ENCODE data around the gene PUM2.
A peak's percentile ranks its signal among the peaks of the same experiment; 100 is the strongest.

Gene PUM2

GRCh38 chr2:20229322-20230113, 121.1 kb downstream of the PUM2 start:
- DNase-seq: no peak

DNA sequence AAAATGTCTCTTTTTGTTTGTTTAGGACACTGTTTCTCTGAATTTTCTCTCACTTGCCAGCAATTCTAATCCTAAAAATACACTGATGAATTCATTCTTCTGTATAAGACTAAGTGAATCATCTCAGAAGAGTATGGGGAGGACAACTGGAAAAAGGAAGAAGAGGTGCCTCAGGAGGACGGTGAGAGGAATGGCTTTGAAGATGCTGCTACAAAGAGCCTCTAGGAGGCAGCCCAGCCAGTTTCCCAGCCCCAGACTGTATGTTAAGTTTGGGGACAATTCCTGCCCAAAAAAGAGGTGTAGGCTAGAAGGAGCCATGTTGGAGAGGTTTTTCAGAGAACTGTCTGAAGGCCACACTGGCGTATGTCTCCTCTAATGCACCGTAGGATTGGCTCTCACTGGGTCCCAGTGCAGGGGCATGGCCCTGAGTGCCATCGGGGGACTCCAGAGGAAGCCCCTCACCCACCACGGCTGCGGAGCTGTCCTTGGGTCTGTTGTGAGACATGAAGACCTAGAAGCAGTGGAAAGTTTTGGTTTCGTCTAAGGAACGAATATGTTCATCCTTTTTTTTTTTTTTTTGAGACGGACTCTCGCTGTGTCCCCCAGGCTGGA, 122.6 kb downstream of the PUM2 start:
- no peak for DNase-seq

DNA sequence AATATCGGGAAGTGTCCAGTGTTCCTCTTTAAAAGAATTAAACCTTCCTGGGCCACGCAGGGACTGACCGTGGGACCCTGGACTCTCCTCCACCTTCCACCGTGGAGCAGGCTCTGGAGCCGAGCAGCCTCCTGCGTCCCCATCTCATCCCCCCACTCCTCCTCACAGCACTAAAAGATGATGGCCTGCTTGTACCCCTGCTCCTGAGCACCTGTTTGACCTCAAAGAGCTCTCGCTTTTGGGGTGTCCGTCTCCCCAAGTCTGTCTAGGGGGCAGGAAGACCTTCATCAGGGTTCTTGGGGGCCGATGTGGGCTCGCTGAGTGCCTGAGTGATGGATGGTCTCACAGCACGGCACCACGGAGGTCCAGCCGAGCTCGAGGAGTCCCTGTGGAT, 124.5 kb downstream of the PUM2 start:
- DNase-seq: no peak

DNA sequence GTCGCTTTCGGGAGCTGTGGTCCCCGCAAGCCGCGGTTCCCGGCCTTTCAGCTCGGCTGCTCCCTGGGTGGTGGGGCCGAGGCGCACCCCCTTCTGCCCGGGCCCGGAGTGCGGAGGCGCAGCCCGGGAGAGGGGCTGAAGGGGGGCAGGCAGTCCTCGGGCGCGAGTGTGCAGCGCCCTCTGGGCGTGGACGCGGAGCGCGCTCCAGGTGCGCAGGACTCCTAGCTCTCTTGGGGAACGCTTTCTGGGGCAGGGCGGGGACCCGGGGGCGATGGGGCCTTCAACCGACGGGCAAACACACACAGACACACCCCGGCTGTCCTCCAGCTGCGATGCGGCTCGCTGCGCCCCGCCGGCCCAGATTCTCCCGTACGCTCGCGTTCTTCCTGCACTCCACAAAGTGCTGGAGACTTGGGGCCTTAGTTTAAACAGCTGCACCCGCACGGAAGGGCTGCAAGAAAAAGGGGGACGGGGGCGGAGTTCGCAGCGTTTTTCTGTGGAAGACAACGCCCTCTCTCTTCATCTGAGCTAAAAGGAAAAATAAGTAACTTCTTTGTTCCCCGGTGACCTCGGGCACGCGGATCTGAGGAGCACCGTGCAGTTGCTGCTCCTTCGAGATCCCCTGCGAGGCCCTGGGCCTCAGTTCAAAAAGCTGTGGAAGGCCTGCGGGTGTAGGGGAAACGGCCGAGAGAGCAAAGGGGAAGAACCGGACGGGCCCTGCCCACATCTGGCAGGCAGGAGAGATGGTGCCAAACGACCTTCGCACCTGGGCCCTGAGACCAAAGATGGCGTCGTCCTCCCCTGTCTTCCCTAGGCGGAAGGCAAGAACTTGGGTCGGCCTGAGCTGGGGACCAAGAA, 125.1 kb downstream of the PUM2 start:
- peak; percentile 84 for DNase-seq

DNA sequence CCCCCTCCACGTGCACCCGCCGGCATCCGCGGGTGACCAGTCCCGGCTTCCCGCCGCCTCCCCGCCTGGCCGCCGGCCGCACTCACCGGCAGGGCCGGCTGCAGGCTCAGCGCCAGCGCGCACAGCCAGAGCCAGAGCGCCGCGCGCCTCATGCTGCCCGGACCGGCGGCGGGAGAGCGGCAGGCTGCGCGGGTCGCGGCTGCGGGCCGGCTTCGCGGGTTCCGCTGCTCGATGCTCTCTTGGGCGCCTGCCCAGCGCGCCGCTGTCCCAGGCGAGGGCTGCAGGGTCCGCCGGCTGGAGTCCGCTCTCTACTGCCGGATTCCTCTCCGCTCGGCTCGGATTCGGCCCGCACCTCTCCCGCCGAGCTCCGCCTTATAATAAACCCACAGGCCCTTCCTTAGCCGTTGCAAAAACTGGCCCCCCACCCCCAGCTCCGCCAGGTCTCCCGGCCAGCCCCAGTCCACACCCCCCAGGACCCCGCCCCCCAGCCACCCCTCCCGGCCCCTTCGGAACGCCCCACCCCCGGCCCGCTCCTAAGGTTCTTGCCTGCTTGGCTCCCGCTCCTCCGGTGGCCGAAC, 125.8 kb downstream of the PUM2 start, which contains the start of gene SDC1:
TSS of gene SDC1 (minus strand) at position 415 of the 578 bp plus-strand sequence. CDS start at position 152, 263 bp downstream.
- DNase-seq: peak; percentile 84

DNA sequence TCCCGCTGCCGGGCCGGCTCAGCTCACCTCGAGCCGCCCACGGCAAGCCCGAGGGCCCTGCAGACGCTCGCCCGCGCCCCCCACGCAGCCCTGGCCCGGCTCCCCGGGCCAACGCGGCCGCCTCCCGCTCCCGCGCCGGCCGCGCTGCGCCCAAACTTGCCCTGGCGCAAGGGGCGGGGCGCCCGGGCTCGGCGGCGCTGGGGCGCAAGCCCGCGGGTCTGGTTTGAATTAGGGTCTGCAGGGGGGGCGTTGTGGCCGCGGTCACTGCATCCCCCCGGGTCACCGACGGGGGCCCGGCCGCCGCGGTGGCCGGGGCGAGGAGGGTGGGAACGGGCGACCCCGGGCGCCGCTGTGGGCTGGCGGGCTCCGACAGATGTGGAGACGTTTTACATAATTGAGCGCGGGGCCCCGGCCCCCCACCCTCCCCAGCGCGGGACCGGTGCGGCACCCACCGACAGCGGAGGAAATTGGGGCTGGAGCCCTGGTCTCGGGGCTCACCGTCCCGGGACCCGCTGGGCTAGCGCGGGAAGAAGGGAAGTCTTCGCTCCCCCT, 126.4 kb downstream of the PUM2 start:
- DNase-seq: peak; percentile 52

DNA sequence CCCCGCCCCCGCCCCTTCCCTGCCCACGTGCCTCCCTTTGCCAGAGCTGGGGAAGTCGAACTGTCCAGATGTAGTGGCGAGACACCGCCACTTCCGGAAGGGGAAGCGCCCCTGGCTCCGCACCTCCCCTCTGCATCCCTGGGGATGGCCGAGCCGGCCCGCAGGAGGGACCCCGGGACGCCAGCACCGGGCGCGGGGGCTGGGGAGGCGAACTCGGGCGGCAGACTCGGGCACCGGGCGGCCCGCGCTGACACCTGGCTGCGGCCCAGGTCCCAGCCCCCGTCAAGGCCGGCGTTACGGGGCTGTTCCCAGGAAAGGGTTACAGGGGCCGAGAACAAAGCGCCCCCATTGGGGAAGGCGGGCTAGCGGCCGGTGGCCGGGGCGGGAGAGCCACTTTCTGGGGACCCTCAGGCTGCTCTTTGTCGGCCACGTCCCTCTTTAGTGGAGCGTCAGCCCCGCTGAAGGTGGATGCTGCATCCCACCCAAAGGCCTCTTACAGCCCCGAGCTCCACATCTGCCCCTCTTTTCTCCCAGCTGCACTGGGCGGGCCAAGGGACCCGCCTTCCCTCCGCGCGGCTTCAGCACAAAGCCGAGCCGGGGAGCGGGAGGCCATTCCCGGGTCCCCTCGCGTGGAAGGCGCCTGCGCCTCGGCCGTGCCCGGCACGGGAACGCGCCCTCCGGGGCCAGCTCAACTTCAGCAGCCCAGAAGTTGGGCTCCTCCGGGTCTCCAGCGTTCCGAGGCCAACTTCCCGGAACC, 127.1 kb downstream of the PUM2 start:
- peak; percentile 70 for DNase-seq

DNA sequence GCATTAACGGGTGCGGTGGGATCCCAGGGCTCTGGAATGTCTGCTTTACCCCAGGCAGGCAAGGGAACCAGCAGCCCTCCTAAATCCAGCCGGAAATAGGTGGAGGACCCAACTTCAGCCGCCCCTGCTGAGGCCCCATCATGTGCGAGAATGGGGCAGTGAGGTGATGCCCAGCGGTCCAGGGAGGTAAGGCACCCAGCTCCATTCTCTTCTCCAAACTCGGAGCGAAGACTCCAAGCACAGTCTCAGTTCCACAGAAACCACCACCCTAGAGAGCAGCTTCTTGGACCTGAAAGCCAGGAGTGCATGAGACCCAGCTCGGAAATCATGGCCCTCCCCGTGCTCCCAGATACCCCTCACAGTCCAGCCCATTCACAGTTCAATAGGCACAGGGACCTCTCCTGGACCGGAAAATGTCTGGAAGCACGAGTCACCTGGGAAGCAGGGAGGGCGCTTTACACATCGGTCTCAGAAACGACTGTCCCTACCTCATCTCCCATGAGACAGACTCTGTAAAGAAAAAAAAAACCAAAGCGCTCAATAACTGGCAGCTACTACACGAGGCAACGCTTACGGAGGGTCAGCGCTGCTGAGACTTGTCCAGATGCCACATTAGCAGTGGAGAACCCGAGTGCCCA, 127.8 kb downstream of the PUM2 start:
- DNase-seq: no peak

DNA sequence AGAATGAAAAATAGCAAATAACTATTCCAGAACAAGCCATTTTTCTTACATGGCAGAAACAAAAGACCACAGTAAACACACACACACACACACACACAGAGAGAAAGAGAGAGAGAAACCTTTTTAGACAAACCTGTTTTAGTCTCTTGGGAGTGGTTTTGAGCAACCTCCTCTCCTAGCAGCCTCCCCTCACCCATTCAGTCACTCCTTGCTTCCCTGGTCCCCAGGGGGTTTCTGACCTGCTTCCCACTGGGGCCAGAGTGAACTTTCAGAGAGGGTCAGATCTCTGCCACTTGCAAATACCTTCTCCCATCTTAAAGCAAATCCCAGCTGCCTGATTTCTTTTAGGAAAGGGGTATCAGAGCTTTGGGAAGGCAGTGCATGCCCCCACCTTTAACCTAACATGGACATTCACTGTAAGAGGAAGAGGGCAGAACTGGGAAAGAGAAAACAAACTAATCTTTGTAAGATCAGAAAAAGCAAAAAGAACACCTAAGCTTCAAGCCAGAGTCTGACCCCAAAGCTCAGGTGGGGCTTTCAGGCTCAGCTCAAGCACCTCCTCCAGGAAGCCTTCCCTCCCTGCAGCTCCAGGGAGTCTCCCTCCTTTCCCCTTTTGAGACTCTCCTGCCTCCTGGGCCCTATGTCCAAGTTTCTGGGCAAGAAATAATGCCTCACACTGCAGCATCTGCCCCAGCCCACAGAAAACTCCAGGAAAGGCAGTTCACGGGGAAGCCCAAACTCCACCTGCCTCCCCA, 128.5 kb downstream of the PUM2 start:
- no peak for DNase-seq

- DNase-seq: no peak
These were observed 129.1 kb downstream of the PUM2 start for GRCh38 chr2:20221555-20221973.

GRCh38 chr2:20220806-20221554, 129.7 kb downstream of the PUM2 start:
- DNase-seq: no peak

- DNase-seq: no peak
These were observed 130.8 kb downstream of the PUM2 start for GRCh38 chr2:20219763-20220380.

DNA sequence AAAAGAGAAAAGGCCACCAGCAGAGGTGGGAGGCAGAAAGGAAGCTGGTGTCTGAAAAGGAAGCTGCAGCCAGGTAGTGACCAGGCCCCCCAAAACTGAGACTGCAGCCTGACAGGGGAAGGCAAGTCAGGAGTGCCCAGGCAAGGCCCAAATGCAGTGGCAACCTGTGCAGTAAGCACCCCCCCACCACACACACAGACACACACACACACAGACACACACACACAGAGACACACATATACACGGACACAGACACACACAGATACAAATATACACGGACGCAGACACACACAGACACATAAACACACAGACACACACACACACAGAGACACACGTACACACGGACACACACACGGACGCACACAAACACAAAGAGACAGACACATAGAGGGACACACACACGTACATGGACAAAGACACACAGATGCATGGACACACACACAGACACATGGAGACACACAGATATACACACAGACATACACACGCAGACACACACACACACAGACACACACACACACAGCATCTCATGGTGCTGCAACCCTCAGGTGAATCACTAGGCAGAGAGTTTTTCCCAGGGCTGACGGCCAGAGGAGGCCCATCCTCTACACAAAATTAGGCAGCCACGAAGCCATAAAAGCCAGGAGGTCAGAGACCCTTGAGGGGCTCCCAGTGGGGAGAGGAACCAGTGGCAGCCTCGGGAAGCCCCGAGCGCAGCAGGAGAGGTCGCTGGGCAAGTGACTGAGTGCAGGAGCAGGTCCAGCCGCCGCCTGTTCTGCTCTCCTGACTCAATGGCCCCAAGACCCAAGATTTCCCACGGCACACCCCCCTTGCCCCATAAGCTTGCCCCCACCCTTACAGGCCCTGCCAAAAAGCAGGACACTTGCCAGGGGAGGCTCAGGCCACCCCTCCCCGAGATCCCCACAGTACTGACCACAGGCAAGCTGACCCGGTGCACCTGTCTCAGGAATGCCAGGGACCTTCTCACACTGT, 132.0 kb downstream of the PUM2 start:
- no peak for DNase-seq

DNA sequence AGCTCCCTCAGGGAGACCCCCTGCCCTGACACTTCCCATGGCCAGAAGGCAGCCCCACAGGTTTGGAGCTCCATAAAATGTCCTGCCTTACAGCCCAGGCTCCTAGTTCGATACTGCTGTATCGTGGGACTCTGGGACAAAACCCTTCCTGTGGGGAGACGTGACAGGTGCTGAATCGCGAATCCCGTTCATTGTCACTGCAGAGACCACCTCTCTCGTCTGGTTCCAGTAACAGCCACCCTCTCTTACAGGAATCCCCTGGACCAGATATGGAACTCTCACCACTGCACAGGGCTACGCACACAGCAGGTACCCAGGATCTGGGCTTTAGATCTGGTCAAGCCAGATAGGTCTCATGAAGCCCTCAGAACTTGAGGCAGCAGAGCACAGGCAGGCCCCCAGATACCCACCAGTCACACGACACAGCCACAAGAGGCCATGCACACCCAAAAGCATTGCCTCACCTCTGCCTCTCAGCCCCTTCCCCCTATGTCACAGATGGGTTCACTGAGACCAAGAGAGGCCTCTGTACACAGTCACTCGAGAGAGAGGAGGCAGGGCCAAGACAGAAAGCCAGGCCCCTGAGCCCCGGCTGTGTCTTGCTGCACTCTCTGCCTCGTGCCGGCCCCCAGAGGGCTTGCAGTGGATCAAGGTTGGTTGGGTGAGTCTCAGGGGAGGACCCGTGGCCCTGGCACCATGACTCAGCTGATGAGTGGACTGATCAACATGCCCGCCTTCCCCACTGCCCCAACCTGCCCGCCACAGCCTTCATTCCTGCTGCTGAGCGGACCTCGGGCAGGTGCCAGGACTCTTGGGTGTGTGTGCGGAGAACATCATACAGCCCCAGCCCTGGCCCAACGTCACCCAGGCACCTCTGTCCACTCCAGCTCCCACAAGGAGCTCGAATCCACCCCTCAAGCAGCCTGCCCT, 133.3 kb downstream of the PUM2 start:
- no peak for DNase-seq

GRCh38 chr2:20216130-20217025, 134.3 kb downstream of the PUM2 start:
- no peak for DNase-seq

All from NCI-H146 (cell line).